Parathyroid adenoma (tissue), 2 donors: ENCODE results near the gene JPT1.
"Not testable (repeated sequence)": the region's sequence is repeated elsewhere in the genome, so short reads cannot be mapped to it uniquely, and the experiment has no call there.

Source experiments
- H2AFZ ChIP-seq: fragments of 300-600 bp; sonication (generic); one replicate; pipeline ENCODE4 v1.7.0; 2017; ENCODE audit warnings: antibody characterized with exemption, mild to moderate bottlenecking
- H3K27ac ChIP-seq: fragments of 300-600 bp; sonication (generic); one replicate; pipeline ENCODE4 v1.7.0; 2017
- H3K27me3 ChIP-seq: fragments of 300-600 bp; sonication (generic); one replicate; pipeline ENCODE4 v1.7.0; 2017; ENCODE audit warnings: low read length; ENCODE audit not compliant: control insufficient read depth, insufficient read depth
- H3K36me3 ChIP-seq: fragments of 300-600 bp; sonication (generic); one replicate; pipeline ENCODE4 v1.7.0; 2017; ENCODE audit warnings: low read length; ENCODE audit not compliant: control insufficient read depth, insufficient read depth
- H3K4me1 ChIP-seq: fragments of 300-600 bp; sonication (generic); one replicate; pipeline ENCODE4 v1.7.0; 2017; ENCODE audit warnings: control low read depth
- H3K4me2 ChIP-seq: fragments of 300-600 bp; sonication (generic); one replicate; pipeline ENCODE4 v1.7.0; 2017; ENCODE audit warnings: low read length
- H3K4me3 ChIP-seq: fragments of 300-600 bp; sonication (generic); one replicate; pipeline ENCODE4 v1.7.0; 2017; ENCODE audit warnings: low read depth, low read length
- H3K79me2 ChIP-seq: fragments of 300-600 bp; sonication (generic); one replicate; pipeline ENCODE4 v1.7.0; 2017; ENCODE audit warnings: control low read depth
- H3K9ac ChIP-seq: fragments of 300-600 bp; sonication (generic); one replicate; pipeline ENCODE4 v1.7.0; 2017; ENCODE audit warnings: mild to moderate bottlenecking
- H3K9me3 ChIP-seq: fragments of 300-600 bp; sonication (generic); one replicate; pipeline ENCODE4 v1.7.0; 2017; ENCODE audit warnings: low read length; ENCODE audit not compliant: control insufficient read depth
- CTCF ChIP-seq: fragments of 300-600 bp; sonication (generic); IDR thresholded peaks from one replicate; pipeline ENCODE4 v1.7.0; 2017; ENCODE audit warnings: antibody characterized with exemption, mild to moderate bottlenecking
- donor health status: primary hyperparathyroidism.

Gene JPT1

GRCh38 chr17:75173526-75173925 lies 19.2 kb upstream of the JPT1 start:
- H3K4me1 ChIP-seq: no peaks in the 10 kb centered on the region
- no peaks in the 10 kb centered on the region for H3K27me3 ChIP-seq
- TF ChIP-seq CTCF: no peak
- no peak overlapping the region for H2AFZ ChIP-seq
- H3K4me3 ChIP-seq: no peak overlapping the region
- no peak overlapping the region for H3K4me2 ChIP-seq
- peaks cover 33% of the 10 kb centered on the region for H3K79me2 ChIP-seq
- no peaks in the 10 kb centered on the region for H3K9me3 ChIP-seq
- H3K9ac ChIP-seq: no peak overlapping the region
- H3K36me3 ChIP-seq: no peaks in the 10 kb centered on the region
- no peak overlapping the region for H3K27ac ChIP-seq

- Histone ChIP-seq H3K27me3 (no peaks in the 10 kb centered on the region), H3K36me3 (no peaks in the 10 kb centered on the region), H3K9me3 (no peaks in the 10 kb centered on the region), H3K9ac (no peak overlapping the region), H2AFZ (no peak overlapping the region), H3K27ac (no peak overlapping the region), H3K4me2 (no peak overlapping the region), H3K4me3 (no peak overlapping the region), H3K4me1 (no peaks in the 10 kb centered on the region), H3K79me2 (peaks cover 17% of the 10 kb centered on the region)
- no peak for TF ChIP-seq CTCF
These were observed 14.7 kb upstream of the JPT1 start for GRCh38 chr17:75168998-75169397.

- H3K79me2 ChIP-seq, H3K36me3 ChIP-seq, H2AFZ ChIP-seq, H3K9ac ChIP-seq, H3K27ac ChIP-seq, H3K4me1 ChIP-seq, H3K4me2 ChIP-seq, H3K4me3 ChIP-seq, H3K9me3 ChIP-seq, H3K27me3 ChIP-seq: not testable (repeated sequence)
These were observed 10.3 kb upstream of the JPT1 start for GRCh38 chr17:75164606-75165005.

- Histone ChIP-seq H2AFZ (no peak overlapping the region), H3K9ac (no peak overlapping the region), H3K36me3 (no peaks in the 10 kb centered on the region), H3K4me2 (no peak overlapping the region), H3K4me1 (no peaks in the 10 kb centered on the region), H3K4me3 (no peak overlapping the region), H3K27ac (no peak overlapping the region), H3K27me3 (no peaks in the 10 kb centered on the region), H3K9me3 (no peaks in the 10 kb centered on the region), H3K79me2 (no peaks in the 10 kb centered on the region)
- TF ChIP-seq CTCF: no peak
These were observed 8.8 kb upstream of the JPT1 start for GRCh38 chr17:75163074-75163473.

GRCh38 chr17:75160211-75160610 lies 5.9 kb upstream of the JPT1 start:
- no peaks in the 10 kb centered on the region for H3K79me2 ChIP-seq
- H3K9me3 ChIP-seq: no peaks in the 10 kb centered on the region
- H3K27ac ChIP-seq: no peak overlapping the region
- TF ChIP-seq CTCF: no peak
- H3K4me3 ChIP-seq: no peak overlapping the region
- H3K36me3 ChIP-seq: no peaks in the 10 kb centered on the region
- no peak overlapping the region for H3K9ac ChIP-seq
- no peaks in the 10 kb centered on the region for H3K27me3 ChIP-seq
- H2AFZ ChIP-seq: no peak overlapping the region
- H3K4me2 ChIP-seq: no peak overlapping the region
- no peaks in the 10 kb centered on the region for H3K4me1 ChIP-seq
